IgD-negative memory B cell (primary cell): ENCODE results near the gene HERC2. TPM values are rescaled to one million over a fixed set of nuclear protein-coding genes. Genes with fewer than 3 reads are reported as not detected.
A peak's percentile ranks its signal among the peaks of the same experiment; 100 is the strongest.
"Not testable (repeated sequence)": the region's sequence is repeated elsewhere in the genome, so short reads cannot be mapped to it uniquely, and the experiment has no call there.

Source experiments
- H3K27ac Mint-ChIP-seq, 3 donors: one replicate each; pipeline ENCODE4 v1.8.0; 2020 to 2022; ENCODE audit warnings: mild to moderate bottlenecking in 3 of 3, mixed read lengths in 3 of 3, moderate library complexity in 1 of 3
- H3K27me3 Mint-ChIP-seq: one replicate; pipeline ENCODE4 v1.8.0; 2021; ENCODE audit warnings: mixed read lengths
- H3K36me3 Mint-ChIP-seq: one replicate; pipeline ENCODE4 v1.8.0; 2020; ENCODE audit warnings: mild to moderate bottlenecking, mixed read lengths
- H3K4me1 Mint-ChIP-seq, 3 donors: one replicate each; pipeline ENCODE4 v1.8.0; 2020 to 2022; ENCODE audit warnings: mixed read lengths in 3 of 3, mild to moderate bottlenecking in 1 of 3
- H3K4me3 Mint-ChIP-seq, 4 donors: one replicate each; pipeline ENCODE4 v1.8.0; 2020 to 2022; ENCODE audit warnings: mild to moderate bottlenecking in 4 of 4, mixed read lengths in 4 of 4, moderate library complexity in 3 of 4
- H3K9me3 Mint-ChIP-seq, 3 donors: one replicate each; pipeline ENCODE4 v1.8.0; 2020 to 2021; ENCODE audit warnings: mixed read lengths in 3 of 3, mild to moderate bottlenecking in 1 of 3
- polyA plus RNA-seq: library from polyadenylated mRNA; unstranded; fragments of 300-500 nt; fragmentation: Illumina TruSeq; gene quantifications from one replicate; pipeline ENCODE4 v1.2.3, GENCODE V29; 2021

The HERC2 gene
- polyA plus RNA-seq, 1 donor from 2014 or later, result 7.8 TPM

DNA sequence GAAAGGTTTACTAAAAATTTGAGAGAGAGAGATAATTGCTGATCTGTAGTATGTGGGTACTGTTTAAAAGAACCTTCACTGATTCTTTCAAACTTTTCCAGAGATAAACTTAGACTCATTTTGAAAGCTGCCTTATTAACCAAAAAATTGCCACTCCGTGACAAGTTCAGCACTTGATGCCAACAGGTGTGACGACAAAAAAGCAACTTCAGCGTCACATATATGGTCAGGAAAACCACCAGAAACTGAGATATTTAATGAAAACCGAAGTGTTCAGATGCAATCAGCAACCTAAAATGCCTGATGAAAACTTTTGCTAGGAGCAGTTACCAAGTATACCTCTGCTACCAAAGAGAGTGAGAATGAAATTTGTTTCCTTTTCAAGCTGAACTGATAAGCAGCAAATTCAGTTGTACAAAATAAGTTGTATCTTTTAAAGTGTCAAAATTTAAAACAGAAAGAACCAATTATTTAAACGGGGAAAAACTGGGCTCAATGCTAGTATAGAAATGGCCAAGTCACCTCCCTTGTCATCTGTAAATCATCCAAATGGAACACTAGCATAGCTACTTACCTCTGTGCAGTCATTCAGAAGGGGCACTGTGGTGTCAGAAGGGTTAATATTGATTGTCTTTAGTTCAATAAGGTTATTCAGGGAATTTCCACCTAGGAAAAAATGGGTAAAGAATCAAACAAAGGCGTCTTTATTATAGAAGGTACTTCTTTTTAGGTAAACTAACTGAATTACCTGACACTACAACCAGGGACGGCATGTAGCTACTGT lies 131.4 kb downstream of the HERC2 start:
- Mint-ChIP-seq H3K27me3 (no peaks in the 10 kb centered on the region), H3K4me1 (peaks cover 0 to 1% (median 0%) of the 10 kb centered on the region in 3 donors), H3K9me3 (no peaks in the 10 kb centered on the region), H3K4me3 (no peak overlapping the region), H3K27ac (no peak overlapping the region), H3K36me3 (peaks cover 17% of the 10 kb centered on the region)

DNA sequence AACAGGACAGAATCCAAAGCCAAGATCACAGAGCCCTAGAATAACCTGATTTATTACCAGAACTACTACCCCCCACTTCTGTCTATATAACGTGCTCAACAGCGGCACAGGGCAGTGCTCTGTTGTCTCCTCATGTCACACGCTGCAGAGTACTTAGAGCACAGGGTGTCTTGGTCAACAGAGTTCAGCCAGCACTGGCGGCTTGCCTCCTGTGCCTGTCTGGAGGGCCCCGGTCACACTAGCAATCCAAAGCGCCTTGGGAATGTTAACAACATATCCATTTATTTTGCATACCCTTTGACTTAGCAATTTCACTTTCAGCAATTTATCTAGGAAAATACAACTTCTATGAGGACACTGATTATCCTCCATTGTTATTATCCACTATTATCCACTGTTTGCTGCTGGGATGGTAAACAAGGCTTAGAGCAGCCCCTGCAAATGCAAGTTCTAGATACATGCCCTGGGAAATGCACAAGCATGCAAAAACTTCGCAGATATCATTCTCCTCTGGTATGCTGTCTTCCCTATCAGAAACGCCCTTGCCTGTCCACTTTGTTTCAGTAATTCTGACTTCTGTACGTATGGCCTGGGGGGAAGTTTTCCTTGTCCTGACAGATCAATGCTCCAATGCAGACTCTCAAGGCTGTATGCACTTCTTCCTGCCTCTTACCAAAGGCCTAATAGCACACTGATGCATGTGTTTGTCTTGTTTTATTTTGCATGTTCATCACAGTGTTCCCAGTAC lies 136.7 kb downstream of the HERC2 start:
- H3K27me3 Mint-ChIP-seq, result no peaks in the 10 kb centered on the region
- H3K36me3 Mint-ChIP-seq, result peaks cover 17% of the 10 kb centered on the region
- H3K9me3 Mint-ChIP-seq, result no peaks in the 10 kb centered on the region
- H3K27ac Mint-ChIP-seq, result peak overlapping the region in 1 of 3 donors; percentile 17
- no peak overlapping the region for H3K4me3 Mint-ChIP-seq
- peaks cover 0 to 3% (median 0%) of the 10 kb centered on the region in 3 donors for H3K4me1 Mint-ChIP-seq

DNA sequence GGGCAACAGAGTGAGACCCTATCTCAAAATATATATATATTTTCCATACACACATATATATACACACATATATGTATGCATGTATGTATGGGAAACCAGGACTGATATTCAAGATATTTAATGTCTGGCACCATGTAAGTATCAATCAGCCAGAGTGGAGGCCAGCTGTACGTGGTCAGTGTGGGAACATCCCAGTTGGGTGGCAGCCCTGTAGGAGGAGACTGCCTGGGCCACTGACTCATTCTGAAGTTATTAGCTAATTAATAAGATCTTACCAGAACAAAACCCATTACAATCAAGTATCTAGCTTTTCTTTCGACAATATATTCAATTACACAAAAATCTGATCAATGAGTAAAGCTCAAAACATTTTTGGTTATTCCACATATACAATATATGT lies 137.8 kb downstream of the HERC2 start:
- no peak overlapping the region for H3K4me3 Mint-ChIP-seq
- H3K9me3 Mint-ChIP-seq, result no peaks in the 10 kb centered on the region
- no peak overlapping the region for H3K27ac Mint-ChIP-seq
- peaks cover 0 to 3% (median 0%) of the 10 kb centered on the region in 3 donors for H3K4me1 Mint-ChIP-seq
- H3K27me3 Mint-ChIP-seq, result no peaks in the 10 kb centered on the region
- peaks cover 19% of the 10 kb centered on the region for H3K36me3 Mint-ChIP-seq

DNA sequence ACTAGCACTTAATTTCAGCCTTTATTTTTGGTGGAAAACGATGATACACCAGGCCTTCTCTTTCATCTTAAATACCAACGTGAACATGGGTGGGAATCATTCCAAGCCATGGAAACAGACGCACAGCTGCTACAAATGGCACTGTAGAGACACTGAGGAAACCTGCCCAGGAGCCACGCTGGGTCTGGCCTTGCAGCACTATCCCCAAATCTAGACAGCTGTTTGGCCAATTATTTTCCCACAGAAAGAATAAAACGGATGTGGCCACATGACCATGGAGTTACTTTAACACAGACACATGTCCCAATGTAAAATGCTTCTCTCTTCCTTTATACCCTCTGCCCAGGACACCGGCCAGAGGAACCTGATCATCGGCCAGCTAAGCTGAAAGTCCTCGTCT lies 139.2 kb downstream of the HERC2 start:
- Mint-ChIP-seq H3K27me3 (no peaks in the 10 kb centered on the region), H3K36me3 (peaks cover 15% of the 10 kb centered on the region), H3K9me3 (no peaks in the 10 kb centered on the region), H3K4me1 (peaks cover 0 to 3% (median 0%) of the 10 kb centered on the region in 3 donors), H3K4me3 (no peak overlapping the region), H3K27ac (peak overlapping the region in 1 of 3 donors; percentile 89)

DNA sequence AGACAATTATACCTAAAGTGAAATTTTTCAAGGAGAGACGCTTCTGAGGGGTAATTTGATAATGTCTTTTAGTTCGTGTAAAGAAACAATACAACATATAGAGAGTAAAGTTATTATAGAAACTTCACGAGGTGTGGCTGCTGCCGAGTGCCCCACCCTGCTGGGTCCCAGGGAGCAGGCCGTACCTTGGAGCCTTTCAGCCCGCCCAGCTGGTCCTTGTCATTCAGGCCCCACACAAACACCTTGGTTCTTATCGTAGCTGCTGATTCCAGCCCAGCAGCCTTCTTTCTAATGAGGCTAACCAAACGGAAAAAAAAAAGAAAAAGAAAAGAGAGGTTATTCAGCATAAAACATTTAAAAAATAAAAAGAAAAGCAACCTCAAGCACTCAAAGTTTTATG lies 139.8 kb downstream of the HERC2 start:
- H3K4me3 Mint-ChIP-seq, result no peak overlapping the region
- no peaks in the 10 kb centered on the region for H3K9me3 Mint-ChIP-seq
- H3K4me1 Mint-ChIP-seq, result peaks cover 0 to 3% (median 0%) of the 10 kb centered on the region in 3 donors
- no peaks in the 10 kb centered on the region for H3K27me3 Mint-ChIP-seq
- no peak overlapping the region for H3K27ac Mint-ChIP-seq
- peaks cover 15% of the 10 kb centered on the region for H3K36me3 Mint-ChIP-seq

DNA sequence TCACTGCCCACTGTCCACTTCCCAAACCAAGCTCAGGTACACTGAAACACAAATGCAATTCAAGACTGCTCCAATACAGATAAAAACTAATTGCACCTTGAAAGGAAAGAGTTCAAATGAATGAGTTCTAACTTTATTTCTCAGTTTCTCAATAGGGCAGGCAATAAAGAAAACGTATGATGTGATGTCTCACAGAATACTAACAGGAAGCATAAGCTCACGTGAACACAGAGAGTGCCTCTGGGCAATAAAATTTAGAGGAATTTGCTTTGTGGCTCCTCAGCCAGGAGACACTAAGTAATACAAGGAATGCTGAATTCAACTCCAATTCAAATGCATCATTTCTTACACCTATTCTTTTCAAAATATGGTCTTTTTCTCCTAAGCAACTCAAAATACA lies 140.6 kb downstream of the HERC2 start:
- Mint-ChIP-seq H3K4me3 (no peak overlapping the region), H3K9me3 (no peaks in the 10 kb centered on the region), H3K27ac (no peak overlapping the region), H3K36me3 (peaks cover 16% of the 10 kb centered on the region), H3K4me1 (peaks cover 0 to 3% (median 0%) of the 10 kb centered on the region in 3 donors), H3K27me3 (no peaks in the 10 kb centered on the region)

DNA sequence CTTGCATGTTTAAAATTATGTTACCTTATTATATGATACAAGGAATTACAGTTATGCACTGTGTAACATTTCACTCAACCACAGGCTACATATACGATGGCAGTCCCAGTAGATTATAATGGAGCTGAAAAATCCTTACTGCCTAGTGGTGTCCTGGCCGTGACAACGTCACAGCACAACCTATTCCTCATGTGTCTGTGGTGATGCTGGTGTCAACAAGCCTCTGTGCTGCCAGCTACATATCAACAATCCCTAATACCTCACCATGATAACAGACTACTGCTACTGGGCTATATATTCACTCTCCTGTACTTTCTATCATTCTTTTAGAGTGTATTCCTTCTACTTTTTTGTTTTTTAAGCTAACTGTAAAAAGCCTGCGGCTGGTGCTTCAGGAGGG lies 142.7 kb downstream of the HERC2 start:
- peaks cover 16% of the 10 kb centered on the region for H3K36me3 Mint-ChIP-seq
- peaks cover 0 to 3% (median 0%) of the 10 kb centered on the region in 3 donors for H3K4me1 Mint-ChIP-seq
- no peaks in the 10 kb centered on the region for H3K27me3 Mint-ChIP-seq
- no peak overlapping the region for H3K4me3 Mint-ChIP-seq
- no peaks in the 10 kb centered on the region for H3K9me3 Mint-ChIP-seq
- no peak overlapping the region for H3K27ac Mint-ChIP-seq

DNA sequence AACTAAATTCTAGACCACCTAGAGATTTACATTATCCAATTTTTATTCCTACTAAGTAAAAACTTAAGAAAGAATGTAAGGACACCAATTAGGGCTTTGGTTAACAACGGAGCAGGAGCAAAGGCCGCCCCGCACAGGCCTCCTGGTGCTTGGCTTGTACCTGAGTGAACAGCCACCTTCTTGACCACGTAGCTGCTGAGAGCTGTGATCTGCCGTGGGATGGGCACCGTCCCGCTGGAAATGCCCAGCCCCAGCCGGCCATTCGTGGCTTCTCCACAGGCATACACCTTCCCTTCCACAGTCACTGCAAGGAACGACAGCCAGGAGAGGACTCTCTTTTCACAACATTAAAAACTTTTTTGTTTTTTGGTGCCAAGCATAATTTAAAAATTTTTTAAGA lies 143.3 kb downstream of the HERC2 start:
- H3K36me3 Mint-ChIP-seq, result peaks cover 18% of the 10 kb centered on the region
- peaks cover 0 to 3% (median 0%) of the 10 kb centered on the region in 3 donors for H3K4me1 Mint-ChIP-seq
- H3K27me3 Mint-ChIP-seq, result no peaks in the 10 kb centered on the region
- no peak overlapping the region for H3K27ac Mint-ChIP-seq
- H3K9me3 Mint-ChIP-seq, result no peaks in the 10 kb centered on the region
- H3K4me3 Mint-ChIP-seq, result no peak overlapping the region

DNA sequence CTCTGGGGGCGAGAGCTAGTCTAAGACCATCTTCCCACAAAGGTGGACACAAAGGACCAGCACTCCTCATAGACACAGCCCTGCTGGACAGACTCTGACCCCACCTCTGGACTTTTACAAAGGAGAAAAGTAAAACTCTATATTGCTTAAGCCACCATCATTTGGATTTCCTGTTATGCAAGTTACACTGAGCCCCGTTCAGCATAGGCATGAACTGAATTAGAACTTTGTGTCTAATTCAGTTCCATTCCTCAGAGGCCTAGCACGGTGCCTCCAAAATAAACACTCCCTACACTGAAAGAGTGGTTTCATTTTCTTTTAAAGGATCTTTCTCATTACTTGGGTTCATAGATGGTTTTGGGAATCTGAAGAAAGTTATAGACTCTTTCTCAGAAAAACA lies 143.7 kb downstream of the HERC2 start:
- H3K27ac Mint-ChIP-seq, result no peak overlapping the region
- H3K4me3 Mint-ChIP-seq, result no peak overlapping the region
- peaks cover 18% of the 10 kb centered on the region for H3K36me3 Mint-ChIP-seq
- peaks cover 0 to 3% (median 0%) of the 10 kb centered on the region in 3 donors for H3K4me1 Mint-ChIP-seq
- H3K27me3 Mint-ChIP-seq, result no peaks in the 10 kb centered on the region
- H3K9me3 Mint-ChIP-seq, result no peaks in the 10 kb centered on the region

DNA sequence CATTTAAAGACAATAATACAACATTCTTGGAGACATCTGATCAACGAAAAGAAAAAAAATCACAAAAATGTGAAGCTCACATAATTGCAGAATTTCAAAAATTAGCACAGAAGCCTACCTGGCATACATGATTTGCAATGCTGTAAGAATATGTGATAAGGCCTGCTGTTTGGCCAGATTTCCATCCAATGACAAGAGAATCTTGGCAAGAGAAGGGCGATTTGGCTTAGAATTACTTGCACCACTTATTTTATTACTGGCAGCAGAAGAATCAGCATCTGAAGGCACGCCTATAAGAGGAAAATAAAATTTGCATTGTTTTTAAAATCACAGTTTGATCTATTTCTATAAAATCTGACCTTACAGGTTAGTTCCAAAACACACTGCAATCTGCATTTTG lies 152.6 kb downstream of the HERC2 start:
- Mint-ChIP-seq H3K4me1 (peaks cover 0 to 2% (median 0%) of the 10 kb centered on the region in 3 donors), H3K27ac (no peak overlapping the region)

DNA sequence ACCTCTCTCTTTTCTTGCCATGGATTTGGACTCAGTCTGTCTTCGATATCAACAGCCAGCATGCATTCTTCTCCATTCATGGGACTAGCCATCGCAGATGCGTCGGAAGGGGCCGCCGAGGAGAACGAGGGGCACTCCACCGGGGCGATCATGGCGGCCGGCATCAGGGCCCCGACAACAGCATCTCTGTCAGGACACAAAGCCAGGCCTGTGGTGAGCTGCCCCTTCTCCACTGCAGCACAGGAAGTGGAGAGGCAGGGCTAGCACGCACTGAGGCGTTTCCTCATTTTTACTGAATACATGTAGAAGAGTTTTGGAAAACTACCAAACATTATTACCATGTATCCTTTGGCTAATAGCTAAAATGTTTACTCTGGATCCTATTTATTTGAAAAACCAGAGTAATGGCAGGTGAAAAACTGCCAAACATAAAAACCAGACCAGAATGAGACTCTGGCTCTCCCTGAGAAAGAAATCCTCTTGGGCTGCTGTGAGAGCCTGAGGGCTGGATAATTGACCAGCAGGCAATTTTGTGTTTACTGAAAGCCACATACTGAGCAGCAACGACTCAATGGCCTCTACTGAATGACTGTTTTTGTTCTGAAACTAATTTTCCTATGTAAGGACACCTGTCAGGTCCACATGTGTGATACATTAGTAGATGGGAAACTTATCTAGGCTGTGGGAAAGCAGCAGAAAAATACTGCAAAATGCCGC lies 153.4 kb downstream of the HERC2 start:
- not testable (repeated sequence) for H3K27me3 Mint-ChIP-seq, H3K4me1 Mint-ChIP-seq, H3K9me3 Mint-ChIP-seq, H3K4me3 Mint-ChIP-seq
- Mint-ChIP-seq H3K36me3 (peaks cover 41% of the 10 kb centered on the region), H3K27ac (peak overlapping the region in 1 of 3 donors; percentile 11)

More for the DNA sequence above, 152.6 kb downstream of the HERC2 start:
- no peaks in the 10 kb centered on the region for H3K9me3 Mint-ChIP-seq
- peaks cover 40% of the 10 kb centered on the region for H3K36me3 Mint-ChIP-seq
- H3K4me3 Mint-ChIP-seq, result no peak overlapping the region
- no peaks in the 10 kb centered on the region for H3K27me3 Mint-ChIP-seq

DNA sequence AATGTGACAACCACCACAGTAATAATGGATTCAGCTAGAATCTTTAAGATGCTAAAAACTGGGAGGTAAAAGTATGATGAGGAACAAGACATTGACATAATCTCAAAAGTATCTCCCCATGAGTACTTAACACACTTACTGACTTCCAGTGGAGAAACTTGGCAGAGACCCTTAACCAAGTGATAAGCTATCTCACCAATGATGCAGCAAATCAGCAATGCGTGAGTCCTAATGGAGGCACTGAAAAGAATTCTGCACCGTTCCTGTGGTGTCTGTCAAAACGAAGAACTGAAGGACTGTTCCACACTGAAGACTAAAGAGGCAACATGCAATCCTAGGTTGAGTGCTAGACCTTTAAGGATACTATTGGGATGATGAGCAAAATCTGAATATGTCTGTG lies 154.9 kb downstream of the HERC2 start:
- no peaks in the 10 kb centered on the region for H3K27me3 Mint-ChIP-seq

DNA sequence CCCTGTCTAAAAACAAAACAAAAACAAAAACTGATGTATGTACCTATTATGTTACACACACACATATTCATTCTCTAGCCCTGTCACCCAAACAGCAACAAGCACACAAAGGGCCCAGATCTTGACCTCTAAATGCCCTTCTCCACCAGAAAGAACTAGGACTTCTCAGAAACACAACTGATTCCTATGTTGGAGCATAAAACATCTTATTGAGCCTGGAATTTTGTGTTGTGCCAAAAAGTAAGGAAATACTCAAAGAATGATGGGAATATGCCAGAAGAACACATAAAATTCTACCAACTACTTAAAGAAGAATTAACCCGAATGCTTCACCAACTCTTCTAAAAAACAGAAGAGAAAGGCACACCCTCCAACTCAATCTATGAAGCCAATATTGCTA lies 156.2 kb downstream of the HERC2 start:
- Mint-ChIP-seq H3K27ac (no peak overlapping the region), H3K4me1 (no peaks in the 10 kb centered on the region), H3K9me3 (no peaks in the 10 kb centered on the region), H3K27me3 (no peaks in the 10 kb centered on the region), H3K36me3 (peaks cover 48% of the 10 kb centered on the region), H3K4me3 (no peak overlapping the region)

More for the DNA sequence above, 154.9 kb downstream of the HERC2 start:
- H3K4me3 Mint-ChIP-seq, result peak overlapping the region in 1 of 4 donors; percentile 34
- H3K36me3 Mint-ChIP-seq, result peaks cover 44% of the 10 kb centered on the region
- H3K9me3 Mint-ChIP-seq, result no peaks in the 10 kb centered on the region
- H3K27ac Mint-ChIP-seq, result no peak overlapping the region
- peaks cover 0 to 2% (median 0%) of the 10 kb centered on the region in 3 donors for H3K4me1 Mint-ChIP-seq

DNA sequence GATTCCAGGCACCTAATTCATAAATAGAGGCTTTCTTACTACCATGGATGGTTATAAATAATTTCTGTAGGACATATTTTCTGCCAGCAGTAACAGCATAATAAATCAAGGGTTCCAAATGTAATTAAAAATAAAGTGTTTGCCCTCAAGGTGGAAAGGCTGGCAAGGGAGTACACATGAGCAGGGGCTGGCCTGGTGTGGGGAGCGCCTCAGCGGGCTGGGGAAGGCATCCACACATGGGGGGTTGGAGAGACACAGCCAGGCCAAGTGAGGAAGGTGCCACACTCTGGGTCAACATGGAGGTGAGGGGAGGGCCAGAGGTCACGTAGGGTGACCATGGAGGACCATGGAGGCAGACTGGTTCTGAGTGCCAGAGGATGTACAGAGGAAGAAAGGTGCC lies 157.1 kb downstream of the HERC2 start:
- peaks cover 46% of the 10 kb centered on the region for H3K36me3 Mint-ChIP-seq
- no peaks in the 10 kb centered on the region for H3K4me1 Mint-ChIP-seq
- no peak overlapping the region for H3K27ac Mint-ChIP-seq
- no peaks in the 10 kb centered on the region for H3K9me3 Mint-ChIP-seq
- H3K27me3 Mint-ChIP-seq, result no peaks in the 10 kb centered on the region
- H3K4me3 Mint-ChIP-seq, result no peak overlapping the region

DNA sequence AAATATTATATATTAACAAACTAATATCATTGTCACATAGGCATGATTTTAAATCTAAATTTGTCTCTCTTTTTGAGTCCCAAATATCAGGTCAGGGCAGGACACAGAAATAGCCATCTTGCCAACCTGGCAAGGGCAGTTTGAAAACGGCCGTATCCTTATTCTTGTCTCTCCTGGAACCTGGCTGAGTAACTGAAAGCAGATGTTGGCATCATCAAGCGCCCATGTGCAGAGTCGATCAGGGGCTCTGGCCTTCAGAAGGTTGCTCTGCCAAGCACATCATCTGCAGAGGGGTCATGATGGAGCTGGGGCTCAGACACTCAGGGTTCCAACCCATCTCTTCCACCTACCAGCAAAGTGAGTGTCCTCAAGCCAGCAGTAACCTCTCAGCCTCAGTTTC lies 167.7 kb downstream of the HERC2 start:
- Mint-ChIP-seq H3K27me3 (no peaks in the 10 kb centered on the region), H3K4me1 (no peaks in the 10 kb centered on the region), H3K36me3 (peaks cover 10% of the 10 kb centered on the region), H3K27ac (no peak overlapping the region), H3K9me3 (peaks cover 7 to 13% (median 7%) of the 10 kb centered on the region in 3 donors), H3K4me3 (no peak overlapping the region)
